HG02759 (cell line): ENCODE measurements around the gene TSPAN1.
A peak's percentile ranks its signal among the peaks of the same experiment; 100 is the strongest.
"Not testable (repeated sequence)": the region's sequence is repeated elsewhere in the genome, so short reads cannot be mapped to it uniquely, and the experiment has no call there.

Experiments used
- ATAC-seq: cut with Tn5 transposase; IDR thresholded peaks from one replicate; pipeline ENCODE4 v1.9.1; 2021; ENCODE audit warnings: mild to moderate bottlenecking, moderate library complexity; ENCODE audit not compliant: unreplicated experiment

The TSPAN1 gene

DNA sequence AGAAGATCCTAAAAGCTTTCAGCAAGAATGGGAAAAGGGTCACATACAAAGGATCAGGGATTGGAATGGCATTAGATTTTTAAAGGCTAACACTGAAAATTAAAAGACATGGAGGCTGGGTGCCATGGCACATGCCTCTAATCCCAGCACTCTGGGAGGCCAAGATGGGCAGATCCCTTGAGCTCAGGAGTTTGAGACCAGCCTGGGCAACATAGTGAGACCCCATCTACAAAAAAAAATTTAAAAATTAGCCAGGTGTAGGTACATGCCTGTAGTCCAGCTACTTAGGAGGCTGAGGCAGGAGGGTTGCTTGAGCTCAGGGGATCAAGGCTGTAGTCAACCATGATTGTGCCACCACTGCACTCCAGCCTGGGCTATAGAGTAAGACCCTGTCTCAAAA, 40.6 kb downstream of the TSPAN1 start:
- ATAC-seq: no peak

DNA sequence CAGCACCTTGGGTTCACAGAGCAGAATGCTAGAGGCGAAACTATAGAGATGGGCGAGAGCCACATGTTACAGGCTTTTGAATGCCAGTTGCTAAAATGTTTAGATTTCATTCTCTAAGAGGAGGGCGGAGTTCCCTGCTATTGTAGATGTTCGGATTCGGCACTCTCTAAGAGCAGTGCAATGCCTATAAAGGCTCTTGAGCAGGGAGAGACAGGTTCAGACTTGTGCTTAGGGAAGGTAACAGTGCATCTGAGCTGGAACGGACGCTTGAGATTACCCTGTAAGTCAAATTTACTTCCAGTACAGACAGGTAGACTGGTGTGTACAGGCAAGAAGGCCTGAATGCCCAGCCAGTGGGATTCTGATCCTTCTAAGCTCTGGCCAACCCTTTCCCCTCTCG, 43.6 kb downstream of the TSPAN1 start:
- ATAC-seq: no peak

DNA sequence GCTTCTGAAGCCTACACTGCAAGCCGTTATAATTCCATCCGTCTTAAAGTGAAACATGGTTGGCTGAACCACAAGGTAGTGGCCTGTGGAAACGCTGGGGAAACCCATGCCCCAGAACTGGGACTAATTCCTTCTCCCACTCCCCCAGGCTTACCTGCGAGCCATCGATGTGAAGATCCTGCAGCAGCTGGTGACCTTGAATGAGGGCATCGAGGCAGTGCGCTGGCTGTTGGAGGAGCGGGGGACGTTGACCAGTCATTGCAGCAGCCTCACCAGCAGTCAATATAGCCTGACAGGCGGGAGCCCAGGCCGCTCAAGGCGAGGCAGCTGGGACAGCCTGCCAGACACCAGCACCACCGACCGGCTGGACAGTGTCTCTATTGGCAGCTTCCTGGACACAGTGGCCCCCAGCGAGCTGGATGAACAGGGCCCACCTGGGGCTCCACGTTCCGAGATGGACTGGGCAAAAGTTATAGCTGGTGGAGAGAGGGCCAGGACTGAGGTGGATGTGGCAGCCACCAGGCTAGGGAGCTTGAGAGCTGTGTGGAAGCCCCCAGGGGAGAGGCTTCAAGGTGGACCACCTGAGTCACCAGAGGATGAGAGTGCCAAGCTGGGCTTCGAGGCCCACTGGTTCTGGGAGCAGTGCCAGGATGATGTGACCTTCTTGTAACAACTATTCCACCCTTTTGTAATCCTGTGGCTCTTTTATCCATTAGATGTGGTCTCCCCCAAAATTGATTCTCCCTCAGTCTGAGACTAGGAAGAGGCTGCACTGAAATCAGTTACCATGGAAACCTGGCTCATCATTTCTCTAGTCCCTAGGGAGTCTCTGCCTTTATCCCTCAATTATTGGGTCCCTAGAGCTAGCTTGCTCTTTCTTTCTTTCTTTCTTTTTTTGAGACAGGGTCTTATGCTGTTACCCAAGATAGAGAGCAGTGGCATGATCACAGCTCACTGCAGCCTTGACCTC, 44.9 kb downstream of the TSPAN1 start:
- no peak for ATAC-seq

DNA sequence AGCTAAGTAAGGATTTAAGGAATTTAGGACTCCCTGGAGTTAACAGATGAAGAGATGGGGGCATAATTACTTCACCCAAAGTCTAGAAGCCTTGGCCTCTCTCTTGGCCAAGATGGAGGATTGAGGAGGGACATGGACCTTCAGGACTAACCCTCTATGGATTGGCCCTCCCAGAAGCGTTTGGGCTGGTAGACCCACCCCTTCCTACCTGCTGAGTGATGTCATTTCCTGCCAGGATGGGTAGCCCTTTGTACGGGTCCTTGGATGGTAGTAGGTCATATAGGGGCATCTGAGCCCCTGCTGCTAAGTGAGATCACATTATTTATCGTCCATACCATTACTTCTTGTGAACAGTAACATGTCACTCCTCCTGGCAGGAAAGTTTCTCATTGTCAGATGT, 45.9 kb downstream of the TSPAN1 start:
- no peak for ATAC-seq

DNA sequence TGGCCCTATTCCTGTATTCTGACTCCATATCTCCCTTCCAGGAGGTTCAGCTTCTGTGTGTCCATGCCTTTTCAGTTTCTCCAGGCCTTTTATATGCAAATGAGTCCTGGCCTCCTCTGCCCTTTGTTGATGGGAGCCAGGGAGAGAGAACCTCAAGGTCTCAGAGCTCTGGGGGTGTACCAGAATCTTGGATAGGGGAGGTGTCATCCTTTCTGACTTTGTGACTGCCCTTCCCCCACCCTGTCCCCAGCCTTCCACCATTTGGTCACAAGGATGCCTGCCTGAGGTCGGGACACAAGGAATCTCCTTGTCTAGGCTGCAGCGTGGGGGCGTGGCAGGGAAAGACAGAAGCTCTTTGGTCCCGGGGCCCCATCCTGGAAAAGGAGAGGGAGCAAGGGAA, 46.9 kb downstream of the TSPAN1 start:
- ATAC-seq: no peak

DNA sequence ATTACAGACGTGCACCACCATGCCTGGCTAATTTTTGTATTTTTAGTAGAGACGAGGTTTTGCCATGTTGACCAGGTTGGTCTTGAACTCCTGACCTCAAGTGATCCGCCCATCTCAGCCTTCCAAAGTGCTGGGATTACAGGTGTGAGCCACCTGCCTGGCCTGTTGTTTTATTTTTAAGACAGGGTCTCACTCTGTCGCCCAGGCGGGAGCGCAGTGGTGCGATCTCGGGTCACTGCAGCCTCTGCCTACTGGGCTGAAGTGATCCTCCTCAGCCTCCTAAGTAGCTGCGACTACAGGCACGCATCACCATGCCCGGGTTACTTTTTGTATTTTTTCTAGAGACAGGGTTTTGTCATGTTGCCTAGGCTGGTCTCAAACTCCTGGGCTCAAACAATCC, 48.2 kb downstream of the TSPAN1 start:
- not testable (repeated sequence) for ATAC-seq

DNA sequence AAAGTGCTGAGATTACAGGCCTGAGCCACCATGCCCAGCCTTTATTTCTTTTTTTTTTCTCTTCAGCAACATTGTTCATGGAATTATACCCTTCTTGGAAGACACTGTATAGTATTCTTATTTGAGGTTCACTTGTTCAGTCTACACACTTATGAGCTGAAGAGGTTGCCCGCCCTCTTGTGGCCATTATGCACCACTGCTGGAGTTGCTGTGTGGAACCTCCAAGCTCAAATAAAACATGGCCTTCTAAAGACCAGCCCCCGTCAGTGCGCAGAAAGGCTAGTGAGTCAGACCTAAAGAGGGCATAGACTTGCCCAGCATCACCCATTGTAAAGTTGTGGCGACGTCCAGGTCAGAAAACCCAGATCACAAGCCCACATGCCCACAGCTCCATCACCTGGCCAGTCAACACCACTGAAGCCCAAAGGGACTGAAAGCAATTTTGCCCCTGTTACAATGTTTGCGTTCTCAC, 48.6 kb downstream of the TSPAN1 start:
- ATAC-seq: peak; percentile 67

DNA sequence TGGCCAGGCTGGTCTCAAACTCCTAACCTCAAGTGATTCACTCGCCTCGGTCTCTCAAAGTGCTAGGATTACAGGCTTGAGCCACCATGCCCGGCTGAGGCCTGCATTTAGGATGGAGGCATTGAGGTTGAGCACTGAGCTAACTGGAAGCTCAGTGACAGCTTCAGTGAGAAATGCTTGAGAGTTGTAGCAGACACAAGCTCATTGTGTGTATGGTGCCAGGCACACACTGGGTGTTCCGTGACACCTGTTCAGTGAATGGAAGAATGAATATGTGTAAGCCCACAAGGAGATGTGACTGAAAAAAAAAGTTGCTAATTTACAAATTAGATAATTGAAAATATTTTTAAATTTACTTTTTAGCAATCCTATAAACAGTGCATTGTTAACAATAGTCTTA, 50.1 kb downstream of the TSPAN1 start:
- ATAC-seq: no peak

DNA sequence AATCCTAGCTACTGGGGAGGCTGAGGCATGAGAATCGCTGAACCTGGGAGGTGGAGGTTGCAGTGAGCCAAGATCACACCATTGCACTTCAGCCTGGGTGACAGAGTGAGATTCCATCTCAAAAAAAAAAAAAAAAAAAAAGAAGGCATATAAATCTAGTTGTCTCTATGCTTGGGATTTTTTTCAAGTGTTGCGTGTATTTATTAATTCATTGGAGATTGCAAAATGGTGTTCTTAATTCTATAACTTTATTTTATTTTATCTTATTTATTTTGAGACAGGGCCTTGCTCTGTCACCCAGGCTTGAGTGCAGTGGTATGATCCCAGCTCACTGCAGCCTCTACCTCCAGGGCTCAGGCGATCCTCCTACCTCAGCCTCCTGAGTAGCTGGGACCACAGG, 56.3 kb downstream of the TSPAN1 start:
- ATAC-seq: not testable (repeated sequence)
